GM18907 (cell line): ENCODE data around the gene SDC1.

ENCODE experiments used
- ATAC-seq: cut with Tn5 transposase; IDR thresholded peaks from one replicate; pipeline ENCODE4 v1.9.1; 2021; ENCODE audit warnings: mild to moderate bottlenecking, moderate library complexity; ENCODE audit not compliant: unreplicated experiment

SDC1 gene

GRCh38 chr2:20173496-20174402 is 51.2 kb downstream of the SDC1 start:
- no peak for ATAC-seq

DNA sequence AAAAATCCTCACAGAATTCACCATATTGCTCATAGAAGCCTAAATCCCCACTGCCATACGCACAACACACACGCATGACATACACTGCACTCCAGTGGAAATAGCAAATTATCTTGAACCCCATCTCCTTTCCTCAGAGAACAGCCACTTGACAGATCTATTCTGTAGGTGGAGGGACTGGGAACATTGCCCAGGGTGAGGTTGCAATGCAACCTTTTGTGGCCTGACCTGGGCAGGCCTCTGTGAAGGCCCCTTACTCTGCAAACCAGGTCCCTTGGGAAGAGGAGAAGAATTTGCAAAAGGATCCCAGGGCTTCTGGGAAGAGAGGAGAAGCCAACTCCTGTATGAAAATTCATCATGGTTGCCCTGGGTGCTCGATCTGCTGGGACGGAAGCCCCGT is 51.9 kb downstream of the SDC1 start:
- no peak for ATAC-seq

GRCh38 chr2:20172273-20173055 is 52.5 kb downstream of the SDC1 start:
- ATAC-seq = no peak

GRCh38 chr2:20171445-20171977 is 53.4 kb downstream of the SDC1 start:
- ATAC-seq = no peak

- ATAC-seq = no peak
These were observed 54.2 kb downstream of the SDC1 start for GRCh38 chr2:20170704-20171250.

GRCh38 chr2:20169796-20170703 is 54.9 kb downstream of the SDC1 start:
- ATAC-seq = no peak

GRCh38 chr2:20168727-20169696 is 55.9 kb downstream of the SDC1 start:
- ATAC-seq = no peak

DNA sequence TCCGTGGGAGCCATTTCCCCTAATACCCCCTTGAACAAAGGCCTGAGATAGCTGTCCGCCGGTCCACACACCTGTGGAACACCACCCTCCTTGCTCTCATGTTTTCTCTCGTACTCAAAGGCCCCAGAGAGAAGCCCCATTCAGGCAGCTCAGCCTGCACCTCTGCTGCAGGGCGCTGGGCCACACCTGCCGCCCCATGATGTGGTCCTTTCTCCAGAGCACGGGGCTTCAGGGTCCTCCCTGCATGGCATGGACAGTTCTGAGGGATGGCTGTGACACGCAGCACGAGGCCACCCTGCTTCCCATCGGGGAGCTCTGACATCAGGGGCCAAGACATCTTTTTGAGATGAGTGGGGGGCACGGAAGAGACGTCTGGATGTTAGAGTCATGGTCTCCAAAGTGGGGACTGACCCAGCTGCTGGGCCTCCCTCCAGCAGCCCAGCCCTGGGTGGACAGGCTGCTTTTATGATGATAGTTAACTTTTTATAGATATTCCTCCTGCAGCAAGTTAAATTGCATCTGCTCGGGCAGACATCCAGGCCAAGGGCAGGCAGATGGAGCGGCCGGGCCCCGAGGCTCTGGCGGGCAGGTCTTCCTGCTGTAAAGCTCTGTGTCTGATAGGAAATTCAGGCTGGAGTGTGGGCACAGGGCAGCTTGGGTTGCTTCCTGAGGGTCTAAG is 56.7 kb downstream of the SDC1 start:
- ATAC-seq = no peak

DNA sequence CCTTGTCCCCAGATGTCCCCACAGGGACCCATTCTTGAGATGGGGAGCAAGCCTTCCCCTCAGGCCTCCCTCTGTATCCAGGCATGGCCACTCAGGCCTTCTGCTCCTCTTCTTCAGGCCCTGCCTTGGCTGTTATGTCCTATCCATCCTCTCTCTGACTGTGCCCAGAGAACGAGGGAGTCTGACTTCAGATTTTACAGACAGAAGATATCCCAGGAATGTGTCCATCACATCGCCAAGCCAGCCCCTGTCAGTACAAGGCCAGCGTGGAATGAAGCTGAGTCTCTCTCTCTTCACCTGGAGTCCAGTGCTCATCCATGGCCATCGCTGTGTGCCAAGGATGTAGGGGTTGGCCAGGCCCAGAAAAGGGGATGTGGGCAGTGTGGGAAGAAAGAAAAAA is 57.6 kb downstream of the SDC1 start:
- no peak for ATAC-seq

- peak; percentile 64 for ATAC-seq
These were observed 59.0 kb downstream of the SDC1 start for GRCh38 chr2:20165677-20166509.

DNA sequence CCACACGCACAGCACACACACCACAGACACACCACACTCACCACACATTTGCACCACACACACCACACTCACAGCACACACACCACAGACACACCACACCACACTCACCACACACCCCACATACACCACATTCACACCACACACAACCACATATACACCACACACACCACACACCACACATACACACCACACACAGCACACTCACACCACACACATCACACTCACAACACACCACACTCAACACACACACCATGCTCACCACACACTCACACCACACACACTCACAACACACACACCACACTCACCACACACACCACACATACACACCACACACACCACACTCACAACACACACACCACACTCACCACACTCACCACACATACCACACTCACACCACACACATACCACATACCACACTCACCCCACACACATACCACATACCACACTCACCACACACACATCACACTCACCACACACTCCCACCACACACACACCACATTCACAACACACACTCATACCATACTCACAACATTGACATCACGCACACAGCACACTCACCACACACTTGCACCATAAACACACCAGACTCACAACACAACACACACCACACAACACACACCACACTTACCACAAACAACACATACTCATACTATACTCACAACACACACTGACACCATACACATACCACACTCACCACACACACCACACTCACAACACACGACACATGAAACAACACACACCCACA is 60.0 kb downstream of the SDC1 start:
- no peak for ATAC-seq

DNA sequence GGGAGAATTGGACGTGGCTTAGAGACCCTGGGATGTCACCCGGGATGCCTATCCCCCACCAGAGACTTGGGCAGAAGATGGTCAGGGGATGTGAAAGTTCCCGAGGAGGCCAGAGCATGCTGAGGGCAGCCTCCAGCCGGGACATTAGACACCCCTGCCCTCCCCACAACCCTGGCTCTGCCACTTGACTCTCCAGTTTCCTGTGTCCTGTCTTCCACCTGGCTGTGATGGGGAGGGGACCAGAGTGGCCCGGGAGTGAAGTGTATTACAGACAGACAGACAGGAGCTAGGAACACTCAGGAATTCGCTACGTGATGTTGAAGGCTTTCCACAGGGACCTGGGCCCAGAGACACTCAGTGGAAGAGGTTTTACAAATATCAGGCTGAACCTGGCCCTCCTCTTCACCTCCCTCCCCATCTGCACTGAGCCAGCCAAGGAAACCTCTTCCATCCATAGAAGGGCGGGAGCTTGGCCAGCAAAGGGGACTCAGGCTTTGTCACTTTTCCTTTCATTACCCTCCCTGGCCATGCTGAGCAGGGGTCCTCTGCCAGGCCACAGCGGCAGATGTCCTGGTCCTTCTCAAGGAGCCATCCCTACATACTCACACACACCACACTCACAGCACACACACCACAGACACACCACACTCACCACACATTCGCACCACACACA is 60.7 kb downstream of the SDC1 start:
- ATAC-seq = no peak

DNA sequence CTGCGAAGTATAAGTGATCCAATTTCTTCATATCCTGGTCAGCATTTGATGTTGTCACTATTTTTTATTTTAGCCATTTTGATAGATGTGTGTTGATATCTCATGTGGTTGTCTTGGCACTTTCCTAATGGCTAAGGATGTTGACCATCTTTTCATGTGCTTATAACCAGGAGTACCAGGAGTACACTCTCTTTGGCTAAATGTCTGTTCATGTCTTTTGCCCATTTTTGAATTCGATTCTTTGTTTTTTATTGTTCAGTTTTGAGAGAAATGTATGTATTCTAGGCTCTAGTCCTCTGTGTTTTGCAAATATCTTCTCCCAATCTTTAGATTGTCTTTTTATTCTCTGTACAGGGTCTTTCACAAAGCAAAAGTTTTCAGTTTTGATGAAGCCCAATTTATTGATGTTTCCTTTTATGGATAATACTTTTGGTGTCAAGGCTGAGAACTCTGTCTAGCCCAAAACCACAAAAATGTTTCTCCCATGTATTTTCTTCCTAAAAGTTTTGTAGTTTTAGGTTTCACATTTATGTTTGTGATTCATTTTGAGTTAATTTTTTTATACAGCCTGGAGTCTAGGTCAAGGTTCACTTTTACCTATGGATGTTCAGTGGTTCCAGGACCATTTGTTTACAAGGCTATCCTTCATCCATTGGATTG is 65.4 kb downstream of the SDC1 start:
- ATAC-seq = no peak

DNA sequence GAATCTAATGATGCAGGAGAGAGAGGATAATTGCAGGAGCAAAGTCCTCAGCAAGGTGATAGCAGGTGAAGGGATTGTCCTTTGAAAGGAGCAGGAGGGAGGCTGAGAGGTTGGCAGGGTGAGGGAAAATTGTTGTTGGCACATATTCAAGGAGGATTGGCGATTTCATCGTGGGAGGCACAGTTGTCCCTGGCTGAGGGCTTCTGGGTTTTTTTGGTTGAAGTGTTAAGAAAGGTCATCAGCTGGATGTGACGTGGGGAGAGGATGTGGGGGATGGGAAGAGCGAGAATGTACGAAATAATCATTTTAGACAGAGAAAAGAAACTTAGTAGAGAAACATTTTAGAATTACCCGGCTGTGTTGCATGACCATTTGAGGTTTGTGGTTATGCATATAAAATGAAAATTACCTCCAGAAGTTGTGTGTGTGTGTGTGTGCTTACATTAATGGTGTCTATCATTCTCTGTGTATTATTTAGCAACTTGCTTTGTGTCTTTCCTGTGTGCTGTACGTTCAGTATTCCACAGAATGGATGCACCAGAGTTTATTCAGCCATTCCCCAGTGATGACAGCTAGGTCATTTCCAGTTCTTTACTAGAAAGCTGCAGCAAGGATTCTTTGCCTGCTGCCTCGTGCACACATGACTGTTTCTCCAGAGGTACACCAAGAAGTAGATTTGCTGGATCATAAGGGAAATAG is 67.6 kb downstream of the SDC1 start:
- no peak for ATAC-seq

- ATAC-seq = no peak
These were observed 68.1 kb downstream of the SDC1 start for GRCh38 chr2:20156836-20157192.
